BJ (cell line): ENCODE results near the gene LEMD1. TPM values are rescaled to one million over a fixed set of nuclear protein-coding genes. Genes with fewer than 3 reads are reported as not detected.

Source experiments
- CTCF ChIA-PET: fragments of 350-600 bp; formaldehyde crosslinking; extraction: SDS; loops from one replicate; lab custom pipeline; 2021; ENCODE audit warnings: antibody characterized with exemption, inconsistent platforms; lab: Yijun Ruan, JAX
- POLR2A ChIA-PET: fragments of 300-600 bp; sonication (Branson Sonifier 250); formaldehyde crosslinking; extraction: SDS; loops from one replicate; lab custom pipeline; 2021; ENCODE audit warnings: antibody characterized with exemption; lab: Charles Lee
- DNase-seq: peaks from one replicate; pipeline ENCODE4 v3.0.0-alpha.2; 2011; ENCODE audit warnings: low read depth
- H3K27me3 ChIP-seq: 2 replicates; pipeline ENCODE4 v1.6.0; 2011; ENCODE audit warnings: low read length; ENCODE audit not compliant: control insufficient read depth, insufficient read depth
- H3K36me3 ChIP-seq: 2 replicates; pipeline ENCODE4 v1.5.1; 2011; ENCODE audit warnings: low read length; ENCODE audit not compliant: control insufficient read depth, insufficient read depth
- H3K4me3 ChIP-seq: 2 replicates; pipeline ENCODE4 v1.5.1; 2011; ENCODE audit warnings: low read depth, mild to moderate bottlenecking, control low read depth, low read length
- polyA plus RNA-seq: library from polyadenylated mRNA; depleted of rRNA; stranded (reverse); fragments of >200 nt; gene quantifications from 2 replicates; pipeline ENCODE4 v1.2.3, GENCODE V29; 2011
- TF ChIP-seq, protein P1 (sequence below): IDR thresholded peaks from 2 replicates; pipeline ENCODE4 v1.5.1; 2011; ENCODE audit warnings: low read depth, mild to moderate bottlenecking, control low read depth, inconsistent platforms, low read length, moderate library complexity; ENCODE audit not compliant: insufficient read depth

Gene LEMD1
- polyA plus RNA-seq, 1 experiment: not detected

DNA sequence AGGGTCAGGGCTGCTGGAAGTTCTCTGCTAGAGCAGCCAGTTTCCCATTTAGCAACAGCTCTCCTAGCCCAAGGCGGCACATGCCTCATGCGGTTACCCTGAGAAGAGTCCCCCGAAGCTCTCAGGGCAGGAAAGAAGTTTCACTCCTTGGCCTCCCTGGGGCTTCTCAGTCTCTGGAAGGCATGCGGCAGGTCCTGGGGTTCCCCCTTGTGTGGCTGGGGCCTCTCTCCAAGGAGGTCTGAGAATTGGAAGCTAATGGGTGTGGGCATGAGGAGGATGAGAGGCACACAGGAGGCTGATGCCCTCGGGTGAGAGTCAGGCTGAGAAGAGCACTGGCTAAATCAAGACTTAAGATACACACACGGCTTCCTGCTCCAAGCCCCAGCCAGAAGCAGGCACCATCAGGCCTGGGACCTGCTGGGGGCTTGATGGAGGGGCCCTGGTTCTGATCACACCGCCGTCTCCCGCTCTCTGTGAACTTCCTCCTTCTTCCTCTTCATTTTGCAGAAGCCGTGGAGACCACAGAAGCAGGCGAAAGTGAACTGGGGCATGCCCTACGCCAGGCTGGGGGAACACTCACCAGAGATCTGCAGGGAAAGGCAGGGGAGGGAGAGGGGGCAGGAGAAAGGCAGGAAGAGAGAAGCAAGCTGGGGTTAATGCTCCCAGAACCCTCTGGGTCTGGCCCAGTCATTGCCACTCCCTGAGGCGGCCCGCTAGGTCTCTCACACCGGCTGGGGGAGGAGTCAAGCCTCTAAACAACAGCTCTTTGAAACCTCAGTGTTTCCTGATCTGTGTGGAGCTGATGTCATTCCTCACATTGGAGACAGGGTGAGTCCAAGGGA is 18.8 kb upstream of the LEMD1 start:
- DNase-seq: no peak
- Histone ChIP-seq H3K4me3 (no peak overlapping the region), H3K36me3 (no peaks in the 10 kb centered on the region), H3K27me3 (peaks cover 36% of the 10 kb centered on the region)
- TF ChIP-seq, protein P1, sequence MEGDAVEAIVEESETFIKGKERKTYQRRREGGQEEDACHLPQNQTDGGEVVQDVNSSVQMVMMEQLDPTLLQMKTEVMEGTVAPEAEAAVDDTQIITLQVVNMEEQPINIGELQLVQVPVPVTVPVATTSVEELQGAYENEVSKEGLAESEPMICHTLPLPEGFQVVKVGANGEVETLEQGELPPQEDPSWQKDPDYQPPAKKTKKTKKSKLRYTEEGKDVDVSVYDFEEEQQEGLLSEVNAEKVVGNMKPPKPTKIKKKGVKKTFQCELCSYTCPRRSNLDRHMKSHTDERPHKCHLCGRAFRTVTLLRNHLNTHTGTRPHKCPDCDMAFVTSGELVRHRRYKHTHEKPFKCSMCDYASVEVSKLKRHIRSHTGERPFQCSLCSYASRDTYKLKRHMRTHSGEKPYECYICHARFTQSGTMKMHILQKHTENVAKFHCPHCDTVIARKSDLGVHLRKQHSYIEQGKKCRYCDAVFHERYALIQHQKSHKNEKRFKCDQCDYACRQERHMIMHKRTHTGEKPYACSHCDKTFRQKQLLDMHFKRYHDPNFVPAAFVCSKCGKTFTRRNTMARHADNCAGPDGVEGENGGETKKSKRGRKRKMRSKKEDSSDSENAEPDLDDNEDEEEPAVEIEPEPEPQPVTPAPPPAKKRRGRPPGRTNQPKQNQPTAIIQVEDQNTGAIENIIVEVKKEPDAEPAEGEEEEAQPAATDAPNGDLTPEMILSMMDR: no peak
- ChIA-PET POLR2A (no interaction called here), CTCF (interaction anchor here (0.8 to 4.8 kb wide), 3 partner anchors 11 to 45 kb away, joined by 3 to 19 read pairs (median 11); no protein-coding TSS in a partner anchor)

DNA sequence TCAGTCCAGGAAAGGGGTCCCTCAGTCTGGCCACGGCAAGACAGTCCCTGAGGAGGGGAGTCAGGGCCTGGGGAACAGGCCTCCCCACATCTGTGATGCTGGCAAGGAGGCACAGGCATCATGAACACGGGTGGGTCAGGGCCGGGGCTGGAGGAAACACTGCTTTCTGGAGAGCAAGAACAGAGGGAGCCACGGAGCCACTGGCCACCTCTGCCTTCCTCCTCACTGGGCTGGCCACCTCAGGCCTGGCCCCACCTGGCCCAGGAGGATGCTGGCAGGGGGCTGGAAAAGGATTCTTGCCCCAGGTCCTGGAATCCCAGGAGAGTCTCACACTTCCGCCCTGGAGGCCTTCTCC is 18.2 kb upstream of the LEMD1 start:
- peaks cover 37% of the 10 kb centered on the region for H3K27me3 ChIP-seq
- DNase-seq: no peak
- H3K4me3 ChIP-seq: no peak overlapping the region
- TF ChIP-seq, protein P1: no peak
- ChIA-PET POLR2A (no interaction called here), CTCF (interaction anchor here (0.7 to 4.8 kb wide), 4 partner anchors 8 to 46 kb away, joined by 3 to 26 read pairs (median 15); no protein-coding TSS in a partner anchor)
- H3K36me3 ChIP-seq: no peaks in the 10 kb centered on the region

DNA sequence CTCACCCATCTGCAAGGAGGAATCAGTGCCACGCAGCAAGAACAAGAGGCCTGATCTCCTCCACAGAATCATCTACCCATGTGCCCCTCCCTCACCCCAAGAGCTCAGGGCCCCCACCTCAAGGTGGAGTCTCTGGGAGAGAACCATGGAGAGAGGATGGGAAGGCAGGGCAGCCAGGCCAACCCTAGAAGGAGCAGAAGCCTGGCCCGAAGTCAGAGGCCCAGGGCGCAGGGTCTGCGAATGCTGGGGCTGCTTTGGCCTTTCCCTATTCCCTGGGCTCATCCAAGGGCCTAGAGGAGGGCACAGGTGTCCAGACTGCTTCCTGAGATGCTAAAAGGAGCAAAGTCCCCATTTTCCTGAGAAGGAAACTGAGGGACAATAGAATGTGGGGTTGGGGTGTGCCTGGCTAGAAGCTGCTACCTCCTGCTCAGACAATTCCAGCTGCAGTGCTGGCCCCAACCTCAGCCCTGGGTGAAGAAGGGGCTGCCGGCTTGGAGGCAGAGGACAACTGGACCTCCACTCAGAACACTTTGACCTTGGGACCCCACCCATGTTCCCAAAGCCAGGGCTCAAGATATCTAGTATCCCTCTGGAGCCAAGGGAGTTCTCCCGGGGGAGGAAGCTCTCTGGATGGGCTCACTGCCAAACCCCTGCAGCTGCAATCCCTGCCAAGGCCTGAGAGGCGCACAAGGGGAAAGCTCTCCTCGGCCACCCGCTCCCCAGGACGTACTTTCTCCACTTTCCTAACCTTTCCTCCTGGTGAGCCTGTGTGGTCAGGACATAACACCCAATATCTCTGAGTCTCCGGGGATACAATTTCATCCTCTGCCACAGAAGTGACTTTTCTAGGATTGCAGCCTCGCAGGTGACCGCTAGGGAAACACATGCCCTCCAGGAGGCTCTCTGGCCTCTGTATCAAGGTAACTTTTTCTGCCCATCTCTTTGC is 16.6 kb upstream of the LEMD1 start:
- POLR2A ChIA-PET: no interaction called here
- H3K4me3 ChIP-seq: no peak overlapping the region
- no peaks in the 10 kb centered on the region for H3K36me3 ChIP-seq
- TF ChIP-seq, protein P1: peak; percentile 72
- no peak for DNase-seq
- CTCF ChIA-PET: interaction anchor here (0.7 to 2.1 kb wide), 16 partner anchors 8 to 193 kb away, joined by 3 to 26 read pairs (median 4); partner anchors contain the start of gene ELK4
- H3K27me3 ChIP-seq: peaks cover 38% of the 10 kb centered on the region

DNA sequence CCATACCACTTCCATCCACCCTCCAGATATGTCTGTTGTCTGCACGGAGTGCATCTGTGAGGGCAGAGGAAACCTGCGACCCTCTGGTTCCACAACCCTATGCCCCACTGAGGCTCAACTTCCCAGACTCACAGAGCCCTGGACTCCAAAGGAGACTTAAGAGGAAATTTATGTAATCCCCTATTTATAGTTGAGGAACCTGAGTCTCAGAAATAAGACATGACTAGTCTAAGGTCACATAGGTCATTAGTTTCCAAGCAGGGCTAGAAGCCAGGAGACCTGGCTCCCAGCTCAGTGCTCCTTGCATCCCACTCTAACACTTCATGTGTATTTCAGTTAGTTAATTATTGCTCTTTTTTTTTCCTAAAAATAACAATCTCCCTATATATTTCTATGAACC is 15.7 kb upstream of the LEMD1 start:
- ChIA-PET POLR2A (no interaction called here), CTCF (interaction anchor here (1.2 to 1.9 kb wide), 2 partner anchors 19 to 83 kb away, joined by 3 to 7 read pairs; no protein-coding TSS in a partner anchor)
- TF ChIP-seq, protein P1: no peak
- H3K4me3 ChIP-seq: no peak overlapping the region
- no peaks in the 10 kb centered on the region for H3K36me3 ChIP-seq
- no peak for DNase-seq
- H3K27me3 ChIP-seq: peaks cover 39% of the 10 kb centered on the region
